ENCODE data around the gene RFC3.

Gene RFC3

GRCh38 chr13:33845572-33846302 is 27.8 kb downstream of the RFC3 start:
- TF ChIP-seq FOXM1 (IDR thresholded peaks at IDR 0.05; ENCODE audit: borderline replicate concordance, low read depth) (no peak), REST (IDR thresholded peaks at IDR 0.05; ENCODE audit: low read depth) (no peak), ZBTB7A (IDR thresholded peaks at IDR 0.05; ENCODE audit: low read depth) (no peak), TAF1 (IDR thresholded peaks at IDR 0.05; ENCODE audit: low read depth) (no peak), NFIC (IDR thresholded peaks at IDR 0.05) (no peak), TCF12 (IDR thresholded peaks at IDR 0.05; ENCODE audit: low read depth) (no peak), USF1 (IDR thresholded peaks at IDR 0.05) (no peak), RAD21 (IDR thresholded peaks at IDR 0.05; ENCODE audit: low read depth) (no peak), YY1 (IDR thresholded peaks at IDR 0.05; ENCODE audit: low read depth) (no peak), EGR1 (IDR thresholded peaks at IDR 0.05) (no peak), EP300 (IDR thresholded peaks at IDR 0.05; ENCODE audit: borderline replicate concordance) (no peak), TEAD4 (IDR thresholded peaks at IDR 0.05) (no peak), CEBPB (IDR thresholded peaks at IDR 0.05) (no peak), CREB1 (IDR thresholded peaks at IDR 0.05; ENCODE audit: low read depth) (no peak), MAX (IDR thresholded peaks at IDR 0.05) (no peak)

- TF ChIP-seq NFIC (IDR thresholded peaks at IDR 0.05) (no peak), EP300 (IDR thresholded peaks at IDR 0.05; ENCODE audit: borderline replicate concordance) (no peak), MAX (IDR thresholded peaks at IDR 0.05) (no peak), ZBTB7A (IDR thresholded peaks at IDR 0.05; ENCODE audit: low read depth) (no peak), YY1 (IDR thresholded peaks at IDR 0.05; ENCODE audit: low read depth) (no peak), CREB1 (IDR thresholded peaks at IDR 0.05; ENCODE audit: low read depth) (no peak), RAD21 (IDR thresholded peaks at IDR 0.05; ENCODE audit: low read depth) (no peak), CEBPB (IDR thresholded peaks at IDR 0.05) (no peak)
Measured at GRCh38 chr13:33846303-33847062, 28.5 kb downstream of the RFC3 start.

- TF ChIP-seq TCF12 (IDR thresholded peaks at IDR 0.05; ENCODE audit: low read depth) (no peak), FOXM1 (IDR thresholded peaks at IDR 0.05; ENCODE audit: borderline replicate concordance, low read depth) (no peak), CEBPB (IDR thresholded peaks at IDR 0.05) (no peak), CREB1 (IDR thresholded peaks at IDR 0.05; ENCODE audit: low read depth) (no peak), NFIC (IDR thresholded peaks at IDR 0.05) (no peak), RAD21 (IDR thresholded peaks at IDR 0.05; ENCODE audit: low read depth) (no peak), EP300 (IDR thresholded peaks at IDR 0.05; ENCODE audit: borderline replicate concordance) (no peak)
Measured at GRCh38 chr13:33849211-33849610, 31.3 kb downstream of the RFC3 start.

GRCh38 chr13:33855371-33855895 is 37.5 kb downstream of the RFC3 start:
- TF ChIP-seq NFIC (IDR thresholded peaks at IDR 0.05) (no peak), CREB1 (IDR thresholded peaks at IDR 0.05; ENCODE audit: low read depth) (no peak), RAD21 (IDR thresholded peaks at IDR 0.05; ENCODE audit: low read depth) (no peak), FOXM1 (IDR thresholded peaks at IDR 0.05; ENCODE audit: borderline replicate concordance, low read depth) (no peak), USF1 (IDR thresholded peaks at IDR 0.05) (no peak), MAX (IDR thresholded peaks at IDR 0.05) (no peak), TCF12 (IDR thresholded peaks at IDR 0.05; ENCODE audit: low read depth) (no peak), EGR1 (IDR thresholded peaks at IDR 0.05) (no peak), CEBPB (IDR thresholded peaks at IDR 0.05) (no peak), TAF1 (IDR thresholded peaks at IDR 0.05; ENCODE audit: low read depth) (no peak), EP300 (IDR thresholded peaks at IDR 0.05; ENCODE audit: borderline replicate concordance) (no peak), TEAD4 (IDR thresholded peaks at IDR 0.05) (no peak), REST (IDR thresholded peaks at IDR 0.05; ENCODE audit: low read depth) (no peak), ZBTB7A (IDR thresholded peaks at IDR 0.05; ENCODE audit: low read depth) (no peak), YY1 (IDR thresholded peaks at IDR 0.05; ENCODE audit: low read depth) (no peak)

Data from Ishikawa (cell line).